ENCODE measurements around the gene PHKA2.

GRCh38 chrX:18891548-18891945 is 92.4 kb downstream of the PHKA2 start:
- TF ChIP-seq CTCF (IDR thresholded peaks at IDR 0.05; ENCODE audit: low read depth, low read length) (no peak), EZH2phosphoT487 (IDR thresholded peaks at IDR 0.05; ENCODE audit: low read depth) (no peak)

Data from OCI-LY3 (cell line).